ENCODE data around the gene DIS3L2.
A peak's percentile ranks its signal among the peaks of the same experiment; 100 is the strongest.
"Not testable (repeated sequence)": the region's sequence is repeated elsewhere in the genome, so short reads cannot be mapped to it uniquely, and the experiment has no call there.

The DIS3L2 gene

GRCh38 chr2:232325324-232326273 lies 364.1 kb downstream of the DIS3L2 start:
- DNase-seq (ENCODE audit: extremely low spot score): no peak
- no peak for TF ChIP-seq HDGF (IDR thresholded peaks at IDR 0.05; ENCODE audit: borderline replicate concordance)
- TF ChIP-seq ZNF384 (IDR thresholded peaks at IDR 0.05): no peak
- no peak for TF ChIP-seq ARNT (IDR thresholded peaks at IDR 0.05)
- no peak for TF ChIP-seq LEF1 (IDR thresholded peaks at IDR 0.05; ENCODE audit: borderline replicate concordance)
- CTCF ChIA-PET: interaction anchor here (0.6 to 1.9 kb wide), 6 partner anchors 85 to 530 kb away, joined by 3 to 9 read pairs (median 3); no protein-coding TSS in a partner anchor
- POLR2A ChIA-PET: no interaction called here

- POLR2A ChIA-PET; DNase-seq (ENCODE audit: extremely low spot score): not testable (repeated sequence)
- CTCF ChIA-PET: interaction anchor here (0.6 to 1.9 kb wide), 7 partner anchors 86 to 531 kb away, joined by 3 to 9 read pairs (median 3); no protein-coding TSS in a partner anchor
Observed at GRCh38 chr2:232326274-232327104, 365.0 kb downstream of the DIS3L2 start.

- CTCF ChIA-PET: interaction anchor here (0.8 to 1.9 kb wide), 3 partner anchors 403 to 426 kb away, joined by 3 to 6 read pairs (median 4); no protein-coding TSS in a partner anchor
- peak; percentile 77 for DNase-seq (ENCODE audit: extremely low spot score)
- POLR2A ChIA-PET: no interaction called here
- TF ChIP-seq CTBP1 (IDR thresholded peaks at IDR 0.05; ENCODE audit: borderline replicate concordance) (no peak), TARDBP (IDR thresholded peaks at IDR 0.05) (no peak), PKNOX1 (IDR thresholded peaks at IDR 0.05) (no peak), HDGF (IDR thresholded peaks at IDR 0.05; ENCODE audit: borderline replicate concordance) (no peak), SP1 (IDR thresholded peaks at IDR 0.05) (no peak), FOXA1 (IDR thresholded peaks at IDR 0.05) (no peak), ZNF384 (IDR thresholded peaks at IDR 0.05) (no peak), SUZ12 (IDR thresholded peaks at IDR 0.05) (no peak), NFRKB (IDR thresholded peaks at IDR 0.05) (no peak), FOXK2 (IDR thresholded peaks at IDR 0.05) (no peak), LEF1 (IDR thresholded peaks at IDR 0.05; ENCODE audit: borderline replicate concordance) (no peak), FOXM1 (IDR thresholded peaks at IDR 0.05; ENCODE audit: borderline replicate concordance) (no peak), L3MBTL2 (conservative IDR thresholded peaks at IDR 0.05) (no peak), ARNT (IDR thresholded peaks at IDR 0.05) (no peak), BHLHE40 (IDR thresholded peaks at IDR 0.05; ENCODE audit: borderline replicate concordance) (no peak), ELF4 (IDR thresholded peaks at IDR 0.05) (no peak)
Observed at GRCh38 chr2:232327105-232328031, 365.9 kb downstream of the DIS3L2 start.

GRCh38 chr2:232328032-232328422 lies 366.5 kb downstream of the DIS3L2 start:
- ChIA-PET CTCF (interaction anchor here (0.8 kb wide), 1 partner anchor 427 kb away, joined by 3 read pairs; no protein-coding TSS in a partner anchor), POLR2A (no interaction called here)
- DNase-seq (ENCODE audit: extremely low spot score): no peak
- TF ChIP-seq L3MBTL2 (conservative IDR thresholded peaks at IDR 0.05) (no peak), ELF4 (IDR thresholded peaks at IDR 0.05) (no peak), BHLHE40 (IDR thresholded peaks at IDR 0.05; ENCODE audit: borderline replicate concordance) (no peak), FOXA1 (IDR thresholded peaks at IDR 0.05) (no peak), ARNT (IDR thresholded peaks at IDR 0.05) (no peak)

- no peak for TF ChIP-seq FOXK2 (IDR thresholded peaks at IDR 0.05)
- no peak for TF ChIP-seq ZNF384 (IDR thresholded peaks at IDR 0.05)
- no peak for TF ChIP-seq HDGF (IDR thresholded peaks at IDR 0.05; ENCODE audit: borderline replicate concordance)
- TF ChIP-seq BHLHE40 (IDR thresholded peaks at IDR 0.05; ENCODE audit: borderline replicate concordance): no peak
- no peak for TF ChIP-seq SUZ12 (IDR thresholded peaks at IDR 0.05)
- TF ChIP-seq ELF4 (IDR thresholded peaks at IDR 0.05): no peak
- no peak for TF ChIP-seq SP1 (IDR thresholded peaks at IDR 0.05)
- ChIA-PET POLR2A (no interaction called here), CTCF (interaction anchor here (0.6 to 0.8 kb wide), 2 partner anchors 398 to 428 kb away, joined by 3 read pairs; no protein-coding TSS in a partner anchor)
- DNase-seq (ENCODE audit: extremely low spot score): no peak
Observed at GRCh38 chr2:232328516-232329460, 367.3 kb downstream of the DIS3L2 start.

GRCh38 chr2:232329716-232330067 lies 368.2 kb downstream of the DIS3L2 start:
- ChIA-PET CTCF (no interaction called here), POLR2A (no interaction called here)

More at GRCh38 chr2:232329716-232330067, 368.2 kb downstream of the DIS3L2 start:
- DNase-seq (ENCODE audit: extremely low spot score): no peak
- TF ChIP-seq SP1 (IDR thresholded peaks at IDR 0.05): no peak
- no peak for TF ChIP-seq L3MBTL2 (conservative IDR thresholded peaks at IDR 0.05)
- no peak for TF ChIP-seq ZNF384 (IDR thresholded peaks at IDR 0.05)
- no peak for TF ChIP-seq FOXK2 (IDR thresholded peaks at IDR 0.05)
- TF ChIP-seq BHLHE40 (IDR thresholded peaks at IDR 0.05; ENCODE audit: borderline replicate concordance): no peak
- TF ChIP-seq FOXM1 (IDR thresholded peaks at IDR 0.05; ENCODE audit: borderline replicate concordance): no peak
- no peak for TF ChIP-seq TARDBP (IDR thresholded peaks at IDR 0.05)
- TF ChIP-seq FOXA1 (IDR thresholded peaks at IDR 0.05): no peak
- no peak for TF ChIP-seq LEF1 (IDR thresholded peaks at IDR 0.05; ENCODE audit: borderline replicate concordance)
- TF ChIP-seq SUZ12 (IDR thresholded peaks at IDR 0.05): no peak
- no peak for TF ChIP-seq ELF4 (IDR thresholded peaks at IDR 0.05)
- no peak for TF ChIP-seq HDGF (IDR thresholded peaks at IDR 0.05; ENCODE audit: borderline replicate concordance)
- TF ChIP-seq PKNOX1 (IDR thresholded peaks at IDR 0.05): no peak
- no peak for TF ChIP-seq ARNT (IDR thresholded peaks at IDR 0.05)
- TF ChIP-seq NFRKB (IDR thresholded peaks at IDR 0.05): no peak
- no peak for TF ChIP-seq CTBP1 (IDR thresholded peaks at IDR 0.05; ENCODE audit: borderline replicate concordance)

Data from HEK293T (cell line).